ENCODE results near the gene SARDH. TPM values are rescaled to one million over a fixed set of nuclear protein-coding genes. Genes with fewer than 3 reads are reported as not detected.

The SARDH gene
- total and polyA plus RNA-seq, 11 donors: 0.19 to 1.7 (median 0.69) TPM

DNA sequence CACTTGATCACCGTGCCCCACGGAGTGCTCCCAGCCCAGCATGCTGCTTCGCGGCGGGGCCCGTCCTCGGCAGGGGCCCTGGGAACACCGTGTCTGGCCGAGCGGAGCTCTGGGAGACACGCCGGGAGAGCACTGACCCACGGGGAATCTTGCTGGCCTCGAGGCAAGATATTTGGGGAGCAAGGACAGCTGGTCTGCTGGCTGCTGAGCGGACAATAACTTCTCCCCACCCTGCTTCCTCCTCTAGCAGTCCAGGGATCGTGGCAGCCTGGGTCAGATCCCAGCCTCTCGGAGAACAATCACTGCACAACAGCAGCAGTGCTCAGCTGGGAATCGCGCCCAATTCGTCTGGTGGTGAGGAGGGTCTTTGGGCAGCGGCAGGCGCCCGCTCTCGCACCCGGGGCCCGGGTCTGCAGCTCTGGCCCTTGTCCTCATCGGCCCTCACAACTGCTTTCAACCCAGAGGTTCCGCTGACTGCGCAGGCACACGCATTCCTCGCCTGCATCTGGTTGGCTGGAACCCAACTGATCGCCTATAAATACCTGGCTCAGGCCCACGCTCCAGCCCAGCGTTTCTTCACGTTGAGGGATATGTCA, 58.6 kb downstream of the SARDH start:
- intact Hi-C loops (cut with DNase I): loop anchor here in 2 of 10 donors (5.0 to 10.0 kb wide), 3 partner anchors 97 to 1005 kb away; no protein-coding TSS in a partner anchor
- H3K36me3 ChIP-seq: no peaks in the 10 kb centered on the region
- H3K9me3 ChIP-seq: no peaks in the 10 kb centered on the region
- no peak for TF ChIP-seq POLR2A (IDR thresholded peaks at IDR 0.05)
- TF ChIP-seq, protein P1, sequence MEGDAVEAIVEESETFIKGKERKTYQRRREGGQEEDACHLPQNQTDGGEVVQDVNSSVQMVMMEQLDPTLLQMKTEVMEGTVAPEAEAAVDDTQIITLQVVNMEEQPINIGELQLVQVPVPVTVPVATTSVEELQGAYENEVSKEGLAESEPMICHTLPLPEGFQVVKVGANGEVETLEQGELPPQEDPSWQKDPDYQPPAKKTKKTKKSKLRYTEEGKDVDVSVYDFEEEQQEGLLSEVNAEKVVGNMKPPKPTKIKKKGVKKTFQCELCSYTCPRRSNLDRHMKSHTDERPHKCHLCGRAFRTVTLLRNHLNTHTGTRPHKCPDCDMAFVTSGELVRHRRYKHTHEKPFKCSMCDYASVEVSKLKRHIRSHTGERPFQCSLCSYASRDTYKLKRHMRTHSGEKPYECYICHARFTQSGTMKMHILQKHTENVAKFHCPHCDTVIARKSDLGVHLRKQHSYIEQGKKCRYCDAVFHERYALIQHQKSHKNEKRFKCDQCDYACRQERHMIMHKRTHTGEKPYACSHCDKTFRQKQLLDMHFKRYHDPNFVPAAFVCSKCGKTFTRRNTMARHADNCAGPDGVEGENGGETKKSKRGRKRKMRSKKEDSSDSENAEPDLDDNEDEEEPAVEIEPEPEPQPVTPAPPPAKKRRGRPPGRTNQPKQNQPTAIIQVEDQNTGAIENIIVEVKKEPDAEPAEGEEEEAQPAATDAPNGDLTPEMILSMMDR (IDR thresholded peaks at IDR 0.05): no peak
- peak overlapping the region in 5 of 12 donors; percentile 10 to 74 (median 14) for H3K27ac ChIP-seq
- ATAC-seq (peak in 1 of 4 donors; percentile 32), DNase-seq (peak in 4 of 5 donors; percentile 48 to 68 (median 60))
- 38 to 53% (median 46%) methylated on average over 25 to 35 of the region's 35 CpGs for whole genome bisulfite sequencing, 4 donors
- peak overlapping the region in 6 of 12 donors; percentile 6 to 35 (median 18) for H3K4me3 ChIP-seq
- no peaks in the 10 kb centered on the region for H3K27me3 ChIP-seq
- peaks cover 0 to 43% (median 34%) of the 10 kb centered on the region in 12 donors for H3K4me1 ChIP-seq

DNA sequence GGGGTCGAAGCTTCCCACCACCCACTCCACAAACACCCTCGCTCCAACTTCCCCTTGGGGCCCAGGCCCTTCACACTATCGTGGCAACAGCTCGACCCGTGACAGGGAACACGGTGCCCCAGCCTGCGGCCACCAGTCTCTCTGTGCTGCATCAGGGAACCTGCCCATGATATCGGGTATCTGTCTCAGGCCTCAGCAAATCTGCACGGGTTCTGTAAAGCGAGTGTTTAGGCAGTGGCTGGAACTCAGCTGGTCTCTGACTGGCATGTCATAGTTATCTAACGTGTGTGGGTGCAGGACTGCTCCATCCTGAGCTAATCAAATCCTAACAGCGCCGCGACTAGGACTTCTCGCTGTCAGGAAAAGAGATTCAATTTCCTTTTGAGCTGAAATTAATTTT, 59.1 kb downstream of the SARDH start:
- H3K9me3 ChIP-seq: no peaks in the 10 kb centered on the region
- peaks cover 0 to 38% (median 30%) of the 10 kb centered on the region in 12 donors for H3K4me1 ChIP-seq
- H3K27me3 ChIP-seq: no peaks in the 10 kb centered on the region
- H3K27ac ChIP-seq: peak overlapping the region in 5 of 12 donors; percentile 10 to 74 (median 14)
- H3K4me3 ChIP-seq: peak overlapping the region in 6 of 12 donors; percentile 6 to 35 (median 18)
- TF ChIP-seq, protein P1 (IDR thresholded peaks at IDR 0.05): no peak
- TF ChIP-seq POLR2A (IDR thresholded peaks at IDR 0.05): no peak
- intact Hi-C loops (cut with DNase I): loop anchor here in 2 of 10 donors (5.0 to 10.0 kb wide), 2 partner anchors 137 to 1006 kb away; no protein-coding TSS in a partner anchor
- ATAC-seq: no peak
- WGBS, 4 donors: 59 to 67% (median 64%) methylated on average over 13 to 15 of the region's 15 CpGs
- no peaks in the 10 kb centered on the region for H3K36me3 ChIP-seq
- peak in 1 of 5 donors; percentile 22 for DNase-seq

DNA sequence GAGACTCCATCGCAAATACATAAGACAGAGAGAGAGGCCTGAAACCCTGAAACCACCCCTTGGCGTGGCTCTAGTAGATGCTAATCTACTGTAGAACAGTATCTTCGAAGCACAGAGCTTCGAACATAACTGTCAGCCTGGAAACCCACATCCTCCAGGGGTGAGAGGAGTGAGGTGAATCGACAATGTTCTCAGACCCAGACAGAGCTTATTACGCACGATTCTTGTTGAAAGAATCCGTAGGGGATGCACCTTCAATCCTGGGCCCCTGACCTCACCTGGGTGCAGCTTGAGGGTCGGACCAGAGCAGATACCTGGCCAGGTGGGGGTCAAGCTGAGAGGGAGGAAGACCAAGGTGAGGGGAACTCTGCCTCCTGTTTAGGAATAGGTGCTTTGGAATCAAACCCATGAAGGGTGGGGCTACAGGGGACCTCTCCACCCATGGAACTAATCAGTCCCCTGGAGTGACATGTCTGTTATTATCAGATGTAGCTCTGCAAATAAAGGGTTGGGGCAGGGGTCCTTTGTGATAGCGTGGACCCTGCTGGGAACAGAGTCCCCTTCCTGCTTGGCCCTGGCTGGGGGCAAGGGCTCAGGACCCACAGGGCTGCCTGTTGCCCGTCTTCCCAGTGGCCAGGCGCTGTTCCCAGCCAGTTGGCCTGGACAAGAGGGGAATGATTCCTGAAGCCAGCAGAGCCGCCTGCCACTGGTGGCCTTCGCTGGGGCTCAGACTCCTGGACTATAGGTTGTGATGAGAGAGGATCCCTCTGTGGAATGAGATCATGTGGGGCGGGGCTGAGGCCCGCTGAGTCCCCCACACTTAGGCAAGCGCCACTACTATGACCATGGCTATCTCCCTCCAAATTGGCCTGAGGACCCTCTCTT, 60.8 kb downstream of the SARDH start:
- intact Hi-C loops (cut with DNase I): loop anchor here in 2 of 10 donors (5.0 to 10.0 kb wide), 2 partner anchors 135 to 1007 kb away; no protein-coding TSS in a partner anchor
- H3K4me1 ChIP-seq: peaks cover 0 to 24% (median 16%) of the 10 kb centered on the region in 12 donors
- 90 to 97% (median 95%) methylated on average over 17 of the region's 17 CpGs for WGBS, 4 donors
- no peak overlapping the region for H3K4me3 ChIP-seq
- H3K27ac ChIP-seq: peak overlapping the region in 1 of 12 donors; percentile 52
- no peaks in the 10 kb centered on the region for H3K9me3 ChIP-seq
- no peaks in the 10 kb centered on the region for H3K36me3 ChIP-seq
- ATAC-seq (no peak), DNase-seq (peak in 1 of 5 donors; percentile 11)
- TF ChIP-seq, protein P1 (IDR thresholded peaks at IDR 0.05): no peak
- TF ChIP-seq POLR2A (IDR thresholded peaks at IDR 0.05): no peak
- no peaks in the 10 kb centered on the region for H3K27me3 ChIP-seq

All from heart left ventricle (tissue), 16 donors.